Hematopoietic multipotent progenitor cell treated with erythropoietin and hydrocortisone succinate and interleukin-3 and kit ligand, for 6 days (in vitro differentiated cells): Measurements from ENCODE around the gene TTC9.
A peak's percentile ranks its signal among the peaks of the same experiment; 100 is the strongest.

Experiments used
- DNase-seq: peaks from one replicate; pipeline ENCODE4 v3.0.0-alpha.2; 2015

Gene TTC9

DNA sequence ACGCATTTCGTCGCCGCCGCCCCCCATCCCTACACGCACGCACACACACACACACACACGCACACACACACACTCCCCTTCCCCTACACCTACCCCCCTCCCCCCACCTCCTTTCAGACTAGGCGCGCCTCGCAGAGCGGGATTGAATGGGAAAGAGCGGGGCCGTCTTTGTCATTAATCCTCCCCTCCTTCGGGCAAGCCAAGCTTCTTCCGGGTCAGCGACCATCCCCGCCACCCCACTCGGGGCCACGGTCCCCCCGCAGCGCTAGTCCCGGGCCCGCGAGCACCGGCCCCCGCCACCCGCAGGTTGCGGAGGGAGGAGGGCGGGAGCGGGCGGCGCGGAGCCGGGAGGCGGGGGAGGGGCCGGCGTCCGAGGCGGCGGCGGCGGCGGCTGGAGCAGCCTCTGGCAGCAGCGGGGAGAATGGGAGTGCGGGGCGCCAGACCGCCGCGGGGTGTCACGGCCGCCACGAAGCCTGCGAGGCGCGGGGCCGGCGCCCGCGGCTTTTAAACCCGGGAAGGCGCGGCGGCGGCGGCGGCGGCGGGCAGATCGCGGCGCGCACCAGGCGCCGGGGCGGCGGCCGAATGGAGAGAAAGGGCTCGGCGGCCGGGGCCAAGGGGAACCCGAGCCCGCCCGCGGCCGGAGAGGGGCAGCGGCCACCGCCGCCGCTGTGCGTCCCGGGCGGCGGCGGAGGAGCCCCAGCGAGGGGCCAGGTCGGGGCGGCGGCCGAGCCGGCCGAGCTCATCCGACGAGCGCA, at the start of gene TTC9:
TSS of gene TTC9 (plus strand) at position 369 of the 755 bp plus-strand sequence. CDS start at position 583, 214 bp downstream.
- no peak for DNase-seq

DNA sequence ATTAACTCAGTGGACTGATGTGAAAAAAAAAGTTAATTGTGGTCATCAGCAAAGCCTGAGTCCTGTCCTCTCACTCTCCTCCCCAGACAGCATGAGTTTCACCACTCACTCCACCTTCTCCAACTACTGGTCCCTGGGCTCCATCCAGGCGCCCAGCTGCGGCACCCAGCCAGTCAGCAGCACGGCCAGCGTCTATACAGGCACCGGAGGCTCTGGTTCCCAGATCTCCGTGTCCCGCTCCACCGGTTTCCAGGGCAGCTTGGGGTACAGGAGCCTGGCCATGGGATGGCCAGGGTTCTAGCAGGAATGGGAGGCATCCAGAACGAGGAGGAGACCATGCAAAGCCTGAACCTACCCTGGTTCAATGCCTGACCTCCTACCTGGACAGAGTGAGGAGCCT, 47.3 kb upstream of the TTC9 start:
- no peak for DNase-seq

DNA sequence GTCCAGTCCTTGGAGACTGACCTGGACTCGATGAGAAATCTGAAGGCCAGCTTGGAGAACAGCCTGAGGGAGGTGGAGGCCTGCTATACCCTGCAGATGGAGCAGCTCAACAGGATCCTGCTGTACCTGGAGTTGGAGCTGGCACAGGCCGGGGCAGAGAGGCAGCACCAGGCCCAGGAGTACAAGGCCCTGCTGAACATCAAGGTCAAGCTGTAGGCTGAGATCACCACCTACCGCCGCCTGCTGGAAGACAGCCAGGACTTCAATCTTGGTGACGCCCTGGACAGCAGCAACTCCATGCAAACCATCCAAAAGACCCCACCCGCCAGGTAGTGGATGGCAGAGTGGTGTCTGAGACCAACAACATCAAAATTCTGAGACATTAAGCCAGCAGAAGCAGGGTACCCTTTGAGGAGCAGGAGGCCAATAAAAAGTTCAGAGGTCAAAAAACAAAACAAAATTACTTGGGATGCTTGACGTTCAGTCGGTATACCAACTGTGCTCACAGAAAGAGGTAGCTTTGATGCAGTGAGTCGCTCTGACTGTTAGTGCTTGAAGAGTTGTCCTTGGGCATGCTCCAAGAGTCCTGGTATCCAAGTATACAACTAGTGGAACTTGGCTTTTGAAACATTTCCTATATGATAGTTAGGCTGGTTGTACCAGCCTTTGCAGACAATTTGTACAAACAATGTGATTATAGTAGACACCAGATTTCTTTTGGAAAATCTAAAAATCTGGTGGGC, 46.1 kb upstream of the TTC9 start:
- DNase-seq: no peak

DNA sequence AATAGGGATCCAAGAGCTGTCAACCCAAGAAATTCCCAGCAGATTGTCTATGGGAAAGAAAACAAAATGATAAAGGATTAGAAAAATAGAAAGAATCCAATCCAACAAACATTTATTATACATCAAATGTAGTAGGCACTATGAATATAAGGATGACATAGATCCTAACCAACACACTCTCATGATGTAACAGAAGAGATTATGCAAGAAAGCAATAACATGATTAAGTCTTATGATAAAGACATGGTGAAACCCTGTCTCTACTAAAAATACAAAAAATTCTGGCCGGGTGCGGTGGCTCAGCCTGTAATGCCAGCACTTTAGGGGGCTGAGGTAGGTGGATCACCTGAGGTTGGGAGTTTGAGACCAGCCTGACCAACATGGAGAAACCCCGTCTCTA, 44.0 kb upstream of the TTC9 start:
- peak; percentile 31 for DNase-seq

DNA sequence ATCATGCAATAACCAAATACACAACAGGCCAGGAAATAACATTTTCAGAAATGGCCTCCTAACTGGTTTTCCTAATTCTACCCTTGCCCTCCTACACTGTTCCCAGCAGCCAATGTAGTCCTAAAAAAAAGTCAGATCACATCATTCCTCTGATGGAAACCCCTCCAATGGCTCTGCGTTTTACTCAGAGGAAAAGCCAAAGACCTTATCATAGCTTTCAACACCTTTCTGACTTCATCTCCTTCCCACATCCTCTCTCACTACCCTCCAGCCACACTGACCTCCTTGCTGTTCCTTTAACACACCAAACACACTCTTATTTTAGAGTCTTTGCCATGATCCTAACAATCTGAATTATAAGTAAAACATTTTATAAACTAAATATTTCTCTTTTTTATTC, 42.4 kb upstream of the TTC9 start:
- peak; percentile 16 for DNase-seq

DNA sequence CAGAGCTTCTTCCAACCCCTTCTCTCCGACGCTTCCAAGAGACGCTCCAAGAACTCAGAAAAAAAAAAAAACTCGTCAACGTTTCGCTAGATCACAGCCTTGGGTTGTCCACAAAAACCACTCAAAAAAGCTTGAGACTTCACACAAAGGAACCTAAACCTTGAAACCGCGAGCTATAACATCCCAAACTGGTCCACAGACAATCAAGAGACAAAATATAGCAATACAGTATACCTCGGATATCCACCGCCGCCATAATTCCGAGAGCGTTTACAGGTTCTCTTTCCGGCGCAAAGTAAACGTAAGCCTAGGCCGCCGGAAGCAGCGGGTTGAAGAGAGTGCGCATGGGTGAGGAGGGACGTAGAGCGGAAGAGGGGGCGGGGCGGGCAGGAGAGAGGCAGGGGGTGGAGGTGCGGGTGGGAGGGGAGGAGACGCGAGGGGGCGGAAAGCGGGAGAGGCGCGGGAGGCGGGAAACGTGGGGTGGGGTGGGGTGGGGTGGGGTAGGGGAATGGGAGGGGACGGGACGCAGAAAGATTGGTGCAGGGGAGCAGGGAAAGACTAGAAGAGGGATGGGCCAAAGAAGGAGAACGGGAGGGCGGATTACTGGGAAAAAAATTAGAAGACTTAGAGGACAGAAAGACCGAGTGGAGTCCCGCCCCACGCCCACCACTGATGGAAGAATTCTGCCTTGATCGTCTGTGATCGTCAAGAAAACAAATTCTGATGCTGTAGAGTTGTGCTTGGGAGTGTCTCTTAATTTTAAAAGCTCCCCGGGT, 41.1 kb upstream of the TTC9 start, which contains the start of gene MED6:
TSS of gene MED6 (minus strand) at position 274 of the 776 bp plus-strand sequence. CDS start at position 256, 18 bp downstream.
- DNase-seq: peak; percentile 98

DNA sequence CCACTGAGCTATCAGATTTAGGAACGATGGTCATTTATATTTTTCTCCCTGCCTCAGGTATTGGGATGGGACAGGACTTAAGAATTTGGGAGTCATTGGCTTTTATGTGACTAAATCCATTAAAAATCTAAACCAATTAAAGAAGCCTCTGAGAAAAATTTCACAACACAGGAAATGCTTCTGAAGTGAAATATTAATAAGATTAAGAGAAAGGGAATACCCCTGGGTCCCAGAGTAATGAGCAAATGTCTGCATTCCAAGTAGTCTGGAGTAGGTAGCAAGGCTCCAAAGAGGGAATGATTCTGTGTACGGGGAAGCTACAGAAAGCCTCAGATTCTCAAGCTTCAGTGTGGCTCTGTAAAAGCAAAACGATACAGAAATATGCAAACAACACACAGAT, 40.6 kb upstream of the TTC9 start:
- no peak for DNase-seq

DNA sequence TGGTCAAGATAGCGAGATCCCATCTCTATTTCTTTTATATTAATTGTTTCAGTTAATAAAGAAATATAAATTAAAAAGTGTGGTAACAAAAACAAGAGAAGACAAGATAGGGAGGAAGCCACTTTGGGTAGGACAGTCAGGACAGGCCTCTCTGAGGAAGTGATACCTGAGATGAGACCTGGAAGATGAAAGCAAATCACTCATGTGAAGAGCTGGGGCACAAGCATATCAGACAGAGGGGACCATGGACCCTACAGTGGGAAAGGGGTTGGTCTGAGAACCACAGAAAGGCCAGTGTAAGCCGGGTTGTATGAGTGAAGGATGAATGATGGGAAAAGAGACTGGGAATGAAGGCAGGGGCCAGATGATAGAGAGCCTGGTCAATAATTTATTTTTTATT, 39.5 kb upstream of the TTC9 start:
- no peak for DNase-seq

DNA sequence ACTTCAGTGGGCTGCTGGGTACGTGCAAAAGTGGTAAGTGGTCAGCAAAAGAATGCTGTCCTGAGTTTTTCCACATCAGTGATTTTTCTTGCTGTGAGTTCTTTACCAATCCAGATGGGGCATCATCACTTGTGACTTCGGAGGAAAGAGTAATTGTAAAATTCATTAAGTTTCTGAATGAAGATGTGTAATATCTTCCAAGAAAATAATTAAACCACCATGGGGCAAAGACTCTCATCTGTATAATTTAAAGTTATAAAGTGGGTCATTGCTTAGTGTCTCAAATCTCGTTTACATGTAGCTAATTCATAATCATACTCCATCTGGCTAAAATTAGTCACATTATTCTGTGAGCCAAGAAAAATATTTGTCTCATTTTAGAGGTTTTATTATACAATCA, 30.5 kb upstream of the TTC9 start:
- DNase-seq: no peak

DNA sequence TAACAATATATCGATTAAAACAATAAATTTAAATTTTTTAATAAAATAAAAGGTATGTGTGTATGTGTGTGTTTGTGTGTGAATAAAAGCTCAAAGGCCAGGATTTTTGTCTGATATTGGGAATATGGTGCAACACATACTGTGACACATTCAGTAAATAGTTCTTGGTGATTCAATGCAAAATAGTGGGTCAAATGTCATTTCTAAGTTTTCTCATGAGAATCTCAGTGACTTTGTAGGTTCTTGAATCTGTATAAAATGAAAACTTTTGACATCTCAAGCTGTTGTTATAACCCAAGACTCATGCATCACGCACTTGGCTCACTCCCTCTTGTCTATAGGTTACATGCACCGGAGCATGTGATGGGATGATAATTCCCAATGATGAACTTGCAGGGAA, 25.1 kb upstream of the TTC9 start:
- no peak for DNase-seq

DNA sequence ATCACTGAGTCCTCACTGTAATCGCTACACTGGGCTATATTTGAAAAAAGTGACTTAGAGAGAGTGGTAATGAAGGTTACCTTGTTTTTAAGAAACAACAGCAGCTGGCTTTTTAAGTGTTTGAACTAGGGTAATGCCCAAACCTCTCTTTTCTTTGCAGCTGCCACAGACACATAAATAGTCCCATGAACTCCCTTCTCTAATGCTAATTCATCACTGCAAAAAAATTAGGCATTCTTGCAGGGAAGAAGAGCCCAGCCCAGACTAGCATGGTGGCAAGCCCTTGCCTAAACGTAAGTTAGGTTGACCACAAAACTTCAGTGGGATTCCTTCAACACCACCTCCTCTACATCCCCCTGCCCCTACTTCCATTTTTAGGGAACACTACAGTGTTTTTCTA, 23.4 kb upstream of the TTC9 start:
- no peak for DNase-seq

DNA sequence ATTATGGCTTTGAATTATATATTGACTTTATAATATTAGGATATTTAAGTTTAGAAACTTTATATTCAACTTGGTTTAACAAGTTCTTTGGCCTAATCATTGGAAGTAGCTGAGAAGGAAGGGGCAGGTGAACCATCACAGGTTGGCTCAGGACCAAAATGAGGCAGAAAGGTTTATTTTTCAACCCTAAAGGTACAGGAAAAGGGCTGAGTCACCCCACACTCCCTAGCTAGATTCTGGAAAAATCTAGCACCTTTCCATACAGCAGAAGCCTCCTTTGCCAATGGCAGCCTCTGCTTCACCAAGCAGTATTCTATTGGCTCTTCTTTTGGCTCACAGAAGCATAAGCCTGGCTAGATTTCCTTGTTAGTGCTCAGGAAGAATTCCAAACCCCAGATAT, 22.0 kb upstream of the TTC9 start:
- DNase-seq: no peak

DNA sequence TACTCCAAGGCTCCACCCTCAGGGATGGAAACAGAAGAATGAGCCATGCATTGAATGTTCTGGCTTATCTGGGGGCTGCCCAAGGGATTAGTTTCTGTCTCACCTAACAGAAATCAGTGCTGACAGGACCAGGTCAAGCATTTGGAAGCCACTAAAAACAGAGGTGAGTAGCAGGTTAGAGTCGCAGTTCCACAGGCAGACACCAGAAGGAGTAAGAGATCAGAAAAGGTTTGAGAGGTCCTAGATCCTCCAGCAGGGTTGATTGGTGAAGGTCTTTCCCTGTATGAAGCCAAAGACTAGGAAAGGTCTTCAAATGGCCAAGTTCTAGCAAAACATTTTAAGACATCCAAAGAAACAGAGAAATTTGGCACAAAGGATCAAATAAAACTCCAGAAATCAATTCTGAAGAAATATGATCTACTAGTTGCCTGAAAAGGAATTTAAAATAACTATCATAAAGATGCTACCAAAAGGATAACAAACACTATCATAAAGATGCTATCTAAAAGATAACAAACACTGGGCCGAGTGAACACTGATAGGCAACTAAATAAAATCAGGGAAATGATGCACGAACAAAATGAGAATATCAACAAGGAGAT, 19.5 kb upstream of the TTC9 start:
- peak; percentile 71 for DNase-seq

DNA sequence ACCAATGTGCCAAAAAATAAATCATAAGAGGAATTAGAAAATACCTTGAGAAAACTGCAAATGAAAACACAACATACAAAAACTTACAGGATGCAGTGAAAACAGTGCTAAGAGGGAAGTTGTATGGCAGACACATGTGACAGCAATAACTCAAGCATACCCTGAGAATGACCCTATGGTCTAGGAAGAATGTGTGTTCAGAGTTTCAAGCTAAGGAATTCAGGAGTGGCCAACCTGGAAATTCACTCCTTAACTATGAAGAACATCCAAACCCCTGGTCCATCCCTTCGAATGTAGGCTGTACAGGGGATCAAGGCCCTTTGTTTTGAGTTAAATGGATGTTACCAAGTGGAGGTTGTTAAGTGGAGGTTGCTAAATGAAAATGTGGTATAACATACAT, 16.7 kb upstream of the TTC9 start:
- DNase-seq: no peak

DNA sequence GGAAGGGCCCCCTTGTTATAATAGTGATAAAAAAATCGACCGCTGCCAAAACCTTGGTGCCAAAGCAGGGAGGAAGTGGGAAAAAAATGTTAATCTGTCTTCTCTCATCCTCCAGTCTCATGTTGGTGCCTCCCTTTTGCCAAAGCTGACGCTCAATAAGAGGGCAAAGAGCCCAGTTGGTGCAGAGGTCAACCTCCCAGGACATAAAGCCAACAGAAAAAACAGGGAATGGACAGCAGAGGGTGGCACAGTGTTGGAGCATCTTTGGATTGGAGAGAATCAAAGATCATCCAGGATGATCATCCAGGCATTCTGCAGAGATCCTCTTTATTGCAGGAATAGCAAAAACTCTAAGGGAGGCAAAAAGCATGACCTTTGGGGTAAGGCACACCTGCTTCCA, 9.8 kb upstream of the TTC9 start:
- DNase-seq: no peak

DNA sequence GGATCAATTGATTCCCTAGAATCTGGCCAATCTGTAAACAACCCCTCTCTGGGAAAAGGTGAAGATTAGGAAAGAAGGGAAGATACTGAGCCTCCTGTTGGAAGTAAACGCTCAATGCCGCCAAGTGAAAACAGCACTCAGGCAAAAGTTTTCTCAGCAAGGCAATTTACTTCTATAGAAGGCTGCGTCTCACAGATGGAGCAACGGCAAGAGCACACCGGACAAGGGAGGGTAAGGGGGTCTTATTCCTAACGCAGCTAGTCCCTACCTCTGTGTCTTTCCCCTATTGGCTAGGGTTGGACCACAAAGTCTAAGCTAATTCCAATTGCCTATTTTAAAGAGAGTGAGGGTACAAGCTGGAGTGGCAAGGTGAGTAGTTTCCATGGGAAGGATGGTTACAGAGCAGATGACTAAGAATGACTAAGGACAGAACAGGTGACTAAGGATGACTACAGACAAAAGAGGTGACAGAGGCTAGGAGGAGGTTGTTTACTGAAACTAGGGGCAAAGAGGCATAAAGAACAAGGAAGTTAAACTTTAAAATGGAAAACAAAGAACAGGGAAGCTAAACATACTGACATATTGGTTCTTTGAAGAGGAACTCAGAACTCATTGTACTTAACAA, 5.6 kb upstream of the TTC9 start:
- no peak for DNase-seq

DNA sequence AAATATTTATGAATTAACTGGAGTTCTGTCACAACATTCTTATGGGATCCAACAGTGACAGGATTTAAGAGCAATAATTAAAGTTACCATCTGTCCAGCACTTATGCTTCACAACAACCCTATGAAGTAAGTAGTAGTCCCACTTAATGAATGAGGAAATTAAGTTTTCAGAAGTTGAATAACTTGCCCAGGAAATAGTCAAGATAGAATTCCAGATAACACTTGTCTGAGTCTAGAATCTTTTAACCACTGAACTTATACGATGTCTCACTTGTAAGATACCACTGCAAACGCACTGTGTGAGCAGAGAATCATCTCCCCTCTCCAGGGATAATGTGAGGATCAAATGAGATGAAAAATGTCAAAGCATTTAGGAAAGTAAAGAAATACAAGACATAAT, 3.3 kb upstream of the TTC9 start:
- peak; percentile 30 for DNase-seq

DNA sequence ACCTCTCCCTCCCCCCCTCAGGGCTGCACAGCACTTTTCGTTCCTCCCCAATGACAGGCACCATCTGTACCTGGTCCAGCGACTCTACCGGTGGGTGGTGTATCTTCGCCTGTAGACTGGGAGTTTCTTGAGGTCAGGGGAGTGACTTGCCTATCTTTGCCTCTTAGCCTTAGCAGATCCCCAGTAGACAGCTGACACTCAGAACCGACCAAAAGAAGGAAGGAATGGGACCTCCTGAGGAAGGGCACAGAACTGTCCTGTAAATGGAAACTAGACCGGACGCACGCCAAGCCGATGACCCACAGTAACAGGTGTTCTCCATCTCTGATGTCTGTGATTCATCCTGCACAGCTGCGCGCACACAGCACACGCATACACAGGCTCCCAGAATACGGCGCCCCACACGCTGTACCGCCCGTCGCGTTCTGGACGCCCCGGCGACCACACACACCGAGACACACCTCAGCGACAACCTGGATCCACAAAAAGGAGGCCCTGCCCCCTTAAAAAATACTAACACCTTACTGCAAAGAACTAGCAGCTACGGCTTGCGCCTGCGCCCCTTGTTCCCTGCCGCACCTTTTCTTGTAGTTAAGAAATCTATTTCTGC, 673 bp upstream of the TTC9 start:
- DNase-seq: peak; percentile 9

DNA sequence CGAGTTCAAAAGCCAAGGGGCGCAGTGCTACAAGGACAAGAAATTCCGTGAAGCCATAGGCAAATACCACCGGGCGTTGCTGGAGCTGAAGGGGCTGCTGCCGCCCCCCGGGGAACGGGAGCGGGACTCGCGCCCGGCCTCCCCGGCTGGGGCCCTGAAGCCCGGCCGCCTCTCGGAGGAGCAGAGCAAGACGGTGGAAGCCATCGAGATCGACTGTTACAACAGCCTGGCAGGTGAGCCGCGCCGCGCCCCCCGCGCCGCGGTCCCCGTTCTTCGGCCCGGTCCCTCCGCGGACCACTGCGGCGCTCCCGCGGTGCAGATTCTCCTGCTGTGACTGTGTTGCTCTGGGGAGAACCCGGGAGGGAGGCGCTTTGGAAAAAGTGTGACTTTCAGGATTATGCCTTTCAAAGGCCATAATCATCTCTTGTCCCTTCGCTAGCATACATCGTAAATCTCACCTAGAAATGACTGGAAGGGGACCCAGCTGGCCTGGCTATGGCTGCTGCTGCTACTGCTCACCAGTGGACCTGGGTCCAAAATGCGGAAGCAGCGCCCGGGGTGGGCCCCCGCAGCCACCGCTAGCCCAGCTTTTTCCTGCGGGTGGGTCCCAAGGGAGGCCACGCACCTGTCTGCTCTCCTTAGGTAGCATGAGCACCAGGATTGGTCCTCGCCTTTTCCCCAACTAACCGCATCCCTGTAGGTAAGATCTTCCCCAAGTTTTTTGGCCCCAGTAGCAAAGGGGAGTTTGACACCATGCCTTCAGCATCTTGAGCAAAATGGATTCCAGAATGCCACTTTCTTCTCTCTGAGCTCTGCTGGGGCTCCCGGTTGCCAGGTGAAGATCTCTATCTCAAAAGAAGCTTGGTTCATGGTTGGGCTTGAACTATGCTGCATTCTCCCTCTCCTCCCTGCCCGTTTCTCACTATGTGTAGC, 853 bp downstream of the TTC9 start:
- DNase-seq: peak; percentile 30

DNA sequence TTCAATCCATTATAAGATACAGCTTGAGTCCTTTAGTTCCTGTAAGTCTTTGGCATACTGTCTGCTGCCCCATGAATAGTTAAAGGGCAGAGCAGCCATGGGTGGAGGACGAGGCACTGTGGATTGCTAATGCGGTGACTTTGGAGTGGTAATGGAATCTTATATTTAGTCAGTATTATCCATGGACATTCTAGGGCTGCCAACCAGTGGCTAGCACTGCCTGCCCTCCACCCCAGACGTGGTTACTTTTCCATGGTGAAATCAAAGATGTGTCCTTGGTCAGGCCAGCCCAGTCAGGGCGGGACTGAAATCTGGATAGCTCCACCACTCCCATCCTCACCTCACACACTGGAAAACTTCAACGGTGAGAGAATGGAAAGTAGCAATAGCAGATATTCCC, 2.3 kb downstream of the TTC9 start:
- no peak for DNase-seq

DNA sequence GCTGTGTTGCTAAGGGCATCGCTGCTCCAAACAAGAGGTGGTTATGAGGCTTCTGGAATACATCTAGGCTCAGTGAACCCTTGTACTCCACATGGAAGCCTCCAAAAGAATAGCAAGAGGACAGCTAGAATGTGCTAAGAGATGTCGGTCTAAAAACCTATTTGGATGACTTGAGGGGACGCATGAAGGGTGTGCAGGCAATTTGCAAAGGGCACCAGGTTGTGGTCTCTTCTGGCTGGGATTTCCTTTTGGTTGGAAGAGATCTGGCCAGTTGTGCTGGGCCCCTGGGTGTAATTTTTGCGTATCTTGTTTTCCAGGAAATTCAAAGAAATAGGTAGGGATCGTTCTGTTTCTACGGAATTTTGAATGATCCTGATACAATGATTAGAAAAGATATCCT, 4.2 kb downstream of the TTC9 start:
- DNase-seq: no peak
